ENCODE measurements around the gene KLHDC4.

GRCh38 chr16:87815567-87815966, 49.8 kb upstream of the KLHDC4 start:
- TF ChIP-seq CTCF (conservative IDR thresholded peaks at IDR 0.05; ENCODE audit: low read length), result no peak
- no peak for TF ChIP-seq EZH2phosphoT487 (IDR thresholded peaks at IDR 0.05; ENCODE audit: borderline replicate concordance, low read depth, low read length)

All from OCI-LY7 (cell line).